Fibroblast of lung (primary cell): ENCODE measurements around the gene HEXIM1. TPM values are rescaled to one million over a fixed set of nuclear protein-coding genes. Genes with fewer than 3 reads are reported as not detected.

Experiments used
- DNase-seq, 2 donors: peaks; one replicate each; pipeline versions ENCODE4 v3.0.0 to v3.0.0-alpha.2; 2010; ENCODE audit warnings: low read depth in 2 of 2
- H2AFZ ChIP-seq: 2 replicates; pipeline ENCODE4 v1.5.1; 2012; ENCODE audit warnings: low read length, control low read depth, inconsistent platforms
- H3K27ac ChIP-seq: 2 replicates; pipeline ENCODE4 v1.5.1; 2011; ENCODE audit warnings: low read length, control low read depth; ENCODE audit not compliant: insufficient read depth
- H3K27me3 ChIP-seq: 2 replicates; pipeline ENCODE4 v1.5.1; 2011; ENCODE audit warnings: mild to moderate bottlenecking, low read length; ENCODE audit not compliant: control insufficient read depth, insufficient read depth
- H3K36me3 ChIP-seq: 2 replicates; pipeline ENCODE4 v1.5.1; 2011; ENCODE audit warnings: low read length; ENCODE audit not compliant: control insufficient read depth, insufficient read depth
- H3K4me1 ChIP-seq: 2 replicates; pipeline ENCODE4 v1.5.1; 2011; ENCODE audit warnings: low read length; ENCODE audit not compliant: control insufficient read depth, insufficient read depth; ENCODE audit errors: extremely low read depth
- H3K4me2 ChIP-seq: 2 replicates; pipeline ENCODE4 v1.5.1; 2011; ENCODE audit warnings: low read length, control low read depth; ENCODE audit not compliant: insufficient read depth; ENCODE audit errors: extremely low read depth
- H3K4me3 ChIP-seq, 4 experiments: fragments of 200-600 bp in 1 of 4; sonication (generic) in 1 of 4; replicated peaks in 1 of 4; 2 replicates each; pipeline ENCODE4 v1.5.1; 2011 to 2016; ENCODE audit warnings: low read length in 4 of 4, low read depth in 3 of 4, mild to moderate bottlenecking in 3 of 4, control low read depth in 2 of 4, inconsistent platforms in 1 of 4, mixed read lengths in 1 of 4; ENCODE audit not compliant: insufficient read depth in 1 of 4; ENCODE audit errors: control extremely low read depth in 1 of 4
- H3K79me2 ChIP-seq: 2 replicates; pipeline ENCODE4 v1.5.1; 2012; ENCODE audit warnings: mild to moderate bottlenecking, low read length, inconsistent platforms; ENCODE audit not compliant: control insufficient read depth, insufficient read depth
- H3K9ac ChIP-seq: 2 replicates; pipeline ENCODE4 v1.5.1; 2011; ENCODE audit warnings: mild to moderate bottlenecking, low read length, control low read depth; ENCODE audit not compliant: insufficient read depth
- H3K9me3 ChIP-seq: 2 replicates; pipeline ENCODE4 v1.5.1; 2012; ENCODE audit warnings: low read depth, low read length; ENCODE audit not compliant: control insufficient read depth, insufficient read depth
- H4K20me1 ChIP-seq: 2 replicates; pipeline ENCODE4 v1.5.1; 2011; ENCODE audit warnings: low read length; ENCODE audit not compliant: control insufficient read depth, insufficient read depth; ENCODE audit errors: extremely low read depth
- EZH2 ChIP-seq: IDR thresholded peaks from 2 replicates; pipeline ENCODE4 v1.5.1; 2012; ENCODE audit warnings: low read length, control low read depth, mild to moderate bottlenecking; ENCODE audit errors: missing control alignments
- polyA plus RNA-seq, 2 donors: library from polyadenylated mRNA; depleted of rRNA in 1 of 2; stranded (reverse) in 1 of 2; unstranded in 1 of 2; fragments of >200 nt; gene quantifications; 2 replicates each; pipeline ENCODE4 v1.2.1, GENCODE V29; 2011 to 2012; ENCODE audit warnings: missing spikeins in 1 of 2
- total RNA-seq: library from RNA; depleted of rRNA; stranded (reverse); fragments of >200 nt; gene quantifications from 2 replicates; pipeline ENCODE4 v1.2.1, GENCODE V29; 2014
- TF ChIP-seq, protein P1 (sequence below), 2 donors: IDR thresholded peaks in 1 of 2; conservative IDR thresholded peaks in 1 of 2; 1 replicate in 1 of 2; 2 replicates in 1 of 2; pipeline ENCODE4 v1.5.1; 2011 to 2012; ENCODE audit warnings: low read length in 2 of 2, control low read depth in 1 of 2, inconsistent platforms in 1 of 2, low read depth in 1 of 2, mild to moderate bottlenecking in 1 of 2

The HEXIM1 gene
- total and polyA plus RNA-seq, 2 donors (not counting 1 experiment from before 2014, with no cell fraction given): 9.9 to 11.7 TPM

DNA sequence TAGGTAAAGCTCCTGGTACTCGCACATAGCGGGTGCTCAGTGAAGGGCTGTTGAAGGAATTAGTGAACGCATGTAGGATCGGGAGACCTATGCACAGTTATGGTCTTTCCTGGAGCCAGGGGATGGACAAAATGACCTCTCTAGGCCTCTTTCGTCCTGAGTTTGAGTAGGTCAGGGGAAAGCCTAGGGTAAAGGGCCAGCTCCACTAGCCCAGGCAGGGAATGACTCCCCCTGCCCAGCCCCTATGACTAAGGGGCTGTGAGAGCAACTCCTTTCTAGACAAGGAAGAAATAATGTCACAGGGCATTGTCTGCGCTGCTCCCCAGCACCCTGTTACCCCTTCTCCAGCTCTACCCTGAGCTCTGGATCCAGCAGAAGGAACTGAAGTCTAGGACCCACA is 48.8 kb downstream of the HEXIM1 start:
- Histone ChIP-seq H3K9ac (no peak overlapping the region), H3K4me2 (no peak overlapping the region)
- TF ChIP-seq, protein P1, sequence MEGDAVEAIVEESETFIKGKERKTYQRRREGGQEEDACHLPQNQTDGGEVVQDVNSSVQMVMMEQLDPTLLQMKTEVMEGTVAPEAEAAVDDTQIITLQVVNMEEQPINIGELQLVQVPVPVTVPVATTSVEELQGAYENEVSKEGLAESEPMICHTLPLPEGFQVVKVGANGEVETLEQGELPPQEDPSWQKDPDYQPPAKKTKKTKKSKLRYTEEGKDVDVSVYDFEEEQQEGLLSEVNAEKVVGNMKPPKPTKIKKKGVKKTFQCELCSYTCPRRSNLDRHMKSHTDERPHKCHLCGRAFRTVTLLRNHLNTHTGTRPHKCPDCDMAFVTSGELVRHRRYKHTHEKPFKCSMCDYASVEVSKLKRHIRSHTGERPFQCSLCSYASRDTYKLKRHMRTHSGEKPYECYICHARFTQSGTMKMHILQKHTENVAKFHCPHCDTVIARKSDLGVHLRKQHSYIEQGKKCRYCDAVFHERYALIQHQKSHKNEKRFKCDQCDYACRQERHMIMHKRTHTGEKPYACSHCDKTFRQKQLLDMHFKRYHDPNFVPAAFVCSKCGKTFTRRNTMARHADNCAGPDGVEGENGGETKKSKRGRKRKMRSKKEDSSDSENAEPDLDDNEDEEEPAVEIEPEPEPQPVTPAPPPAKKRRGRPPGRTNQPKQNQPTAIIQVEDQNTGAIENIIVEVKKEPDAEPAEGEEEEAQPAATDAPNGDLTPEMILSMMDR (conservative IDR thresholded peaks at IDR 0.05 in 1 of 2, IDR thresholded peaks at IDR 0.05 in 1 of 2; ENCODE audit: low read depth in 1 of 2, low read length in 2 of 2): no peak
- TF ChIP-seq EZH2: no peak

DNA sequence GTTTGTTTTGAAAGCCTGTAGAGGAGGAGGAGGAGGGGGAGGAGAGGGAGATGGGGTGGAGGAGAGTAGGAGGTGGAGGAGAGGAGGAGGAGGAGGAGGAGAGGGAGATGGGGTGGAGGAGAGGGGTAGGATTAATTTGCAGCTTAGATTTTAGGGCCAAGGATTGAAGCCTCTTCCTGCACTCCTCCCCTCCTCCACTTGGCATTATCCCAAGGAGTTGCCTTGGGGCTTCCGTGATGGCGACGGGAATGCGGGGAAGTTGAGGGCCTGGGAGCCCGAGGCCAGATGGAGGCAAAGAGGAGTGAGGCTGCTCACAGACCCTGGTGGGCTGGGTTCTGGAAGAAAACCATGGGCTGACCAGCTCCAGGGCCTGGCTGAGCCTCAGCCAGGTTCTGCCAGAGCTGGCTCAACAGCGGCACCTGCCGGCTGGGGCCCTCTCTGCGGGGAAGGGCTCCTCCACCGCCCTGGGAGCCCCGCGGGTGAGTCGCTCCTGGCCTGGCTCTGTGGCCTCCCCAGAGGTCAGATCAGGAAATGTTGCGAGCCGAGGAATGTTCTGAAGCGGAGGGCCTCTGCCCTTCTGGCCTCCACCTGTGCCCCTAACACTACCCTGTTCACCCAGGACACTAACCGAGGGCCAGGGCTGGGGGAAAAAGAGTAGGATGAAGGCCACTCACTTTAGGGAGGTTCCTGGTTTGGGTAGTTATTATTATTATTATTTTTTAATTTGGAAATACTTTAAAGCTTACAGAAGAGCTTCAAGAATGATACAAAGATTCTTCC is 49.5 kb downstream of the HEXIM1 start:
- H3K79me2 ChIP-seq: no peaks in the 10 kb centered on the region
- H3K4me1 ChIP-seq: peaks cover 4% of the 10 kb centered on the region
- TF ChIP-seq, protein P1 (conservative IDR thresholded peaks at IDR 0.05 in 1 of 2, IDR thresholded peaks at IDR 0.05 in 1 of 2; ENCODE audit: low read depth in 1 of 2, low read length in 2 of 2): peak; percentile 94 to 95
- TF ChIP-seq EZH2: no peak
- H2AFZ ChIP-seq: peak overlapping the region; percentile 74
- peak; percentile 67 to 85 for DNase-seq
- H3K4me3 ChIP-seq: no peak overlapping the region
- no peaks in the 10 kb centered on the region for H3K27me3 ChIP-seq
- peak overlapping the region; percentile 44 for H3K4me2 ChIP-seq
- H3K27ac ChIP-seq: no peak overlapping the region
- no peak overlapping the region for H3K9ac ChIP-seq
- no peaks in the 10 kb centered on the region for H4K20me1 ChIP-seq
- no peaks in the 10 kb centered on the region for H3K36me3 ChIP-seq
- no peaks in the 10 kb centered on the region for H3K9me3 ChIP-seq

More for the DNA sequence above, 48.8 kb downstream of the HEXIM1 start:
- Histone ChIP-seq H3K9me3 (no peaks in the 10 kb centered on the region), H4K20me1 (no peaks in the 10 kb centered on the region), H3K27me3 (no peaks in the 10 kb centered on the region), H3K79me2 (no peaks in the 10 kb centered on the region), H3K27ac (no peak overlapping the region), H3K4me3 (no peak overlapping the region), H2AFZ (peak overlapping the region; percentile 74), H3K4me1 (peaks cover 4% of the 10 kb centered on the region), H3K36me3 (no peaks in the 10 kb centered on the region)
- no peak for DNase-seq

DNA sequence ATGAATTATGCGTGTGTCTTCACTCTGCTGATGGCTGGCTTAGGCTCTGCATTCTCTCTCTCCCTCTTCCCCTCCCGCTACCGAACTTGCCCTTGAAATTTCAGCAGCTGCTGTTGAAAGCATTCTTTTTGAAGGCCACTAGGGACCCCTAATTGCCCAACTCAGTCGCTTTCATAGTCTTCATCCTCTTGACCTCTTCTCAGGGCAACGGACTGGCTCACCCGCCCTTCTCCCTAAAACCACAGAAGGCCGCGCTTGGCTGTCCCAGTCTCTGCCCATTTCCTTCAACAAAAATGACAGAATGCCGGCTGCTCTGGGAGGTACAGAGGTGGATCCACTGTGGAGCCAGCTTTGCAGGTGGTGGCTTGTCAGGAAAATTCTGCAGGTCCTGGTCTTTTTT is 52.4 kb downstream of the HEXIM1 start:
- no peak overlapping the region for H2AFZ ChIP-seq
- no peak overlapping the region for H3K4me3 ChIP-seq
- H3K79me2 ChIP-seq: no peaks in the 10 kb centered on the region
- H3K9ac ChIP-seq: no peak overlapping the region
- H3K4me1 ChIP-seq: peaks cover 4% of the 10 kb centered on the region
- TF ChIP-seq, protein P1 (conservative IDR thresholded peaks at IDR 0.05 in 1 of 2, IDR thresholded peaks at IDR 0.05 in 1 of 2; ENCODE audit: low read depth in 1 of 2, low read length in 2 of 2): no peak
- no peak for TF ChIP-seq EZH2
- no peaks in the 10 kb centered on the region for H3K9me3 ChIP-seq
- DNase-seq: peak in 1 of 2 donors; percentile 20
- H4K20me1 ChIP-seq: no peaks in the 10 kb centered on the region
- no peaks in the 10 kb centered on the region for H3K36me3 ChIP-seq
- no peaks in the 10 kb centered on the region for H3K27me3 ChIP-seq
- no peak overlapping the region for H3K4me2 ChIP-seq
- H3K27ac ChIP-seq: no peak overlapping the region
